HuH-7 (cell line): Measurements from ENCODE around the gene HPSE2.

Experiments used
- DNase-seq: peaks from one replicate; pipeline ENCODE4 v3.0.0; 2011; ENCODE audit warnings: low spot score

Gene HPSE2

DNA sequence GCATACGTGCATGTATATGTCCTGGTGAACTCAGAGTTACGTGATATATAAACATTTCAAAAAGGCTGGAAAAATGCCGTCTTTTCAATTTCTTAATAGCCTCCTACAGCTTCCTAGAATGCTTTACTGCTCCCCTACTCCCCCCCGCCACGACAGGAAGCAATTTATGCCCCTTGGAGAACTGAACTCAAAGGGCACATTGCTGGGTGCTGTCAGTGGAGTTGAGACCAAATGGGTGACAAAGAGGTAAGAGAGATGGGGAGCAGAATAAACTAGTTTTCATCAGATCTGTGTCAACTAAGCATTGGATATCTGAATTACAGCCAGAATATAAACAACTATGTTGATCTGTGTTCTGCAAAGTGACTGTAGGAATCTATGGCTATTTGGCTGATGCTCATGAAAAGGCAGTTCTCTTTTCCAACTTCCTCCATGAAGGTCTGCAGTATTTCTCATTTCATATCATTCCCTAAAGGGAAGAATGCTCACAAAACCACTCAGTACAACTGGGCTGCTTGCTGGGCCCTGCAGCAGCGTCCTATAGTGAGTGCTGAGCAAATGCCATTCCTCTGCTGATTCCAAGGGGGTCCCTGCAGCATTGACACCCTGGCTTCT, 617.6 kb downstream of the HPSE2 start:
- DNase-seq = no peak

DNA sequence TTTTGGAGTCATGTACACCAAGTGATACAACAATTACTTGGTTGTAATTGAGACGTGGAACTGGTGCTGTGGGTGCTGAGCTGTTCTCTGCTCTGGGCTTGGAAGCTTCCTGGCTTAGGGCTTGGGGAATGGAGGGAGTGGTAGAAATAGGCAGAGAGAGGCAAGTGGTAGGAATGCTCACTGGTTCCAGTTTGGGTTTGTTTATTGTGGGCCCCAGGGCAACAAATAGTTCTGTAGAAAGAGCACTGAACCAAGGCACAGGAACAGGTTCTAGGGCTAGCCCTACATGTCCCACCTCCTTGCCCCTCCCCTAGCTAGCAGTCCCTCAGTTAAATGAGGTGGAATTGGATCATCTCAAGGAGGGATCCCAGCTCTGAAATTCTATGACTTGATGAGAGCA, 622.2 kb downstream of the HPSE2 start:
- DNase-seq = no peak

DNA sequence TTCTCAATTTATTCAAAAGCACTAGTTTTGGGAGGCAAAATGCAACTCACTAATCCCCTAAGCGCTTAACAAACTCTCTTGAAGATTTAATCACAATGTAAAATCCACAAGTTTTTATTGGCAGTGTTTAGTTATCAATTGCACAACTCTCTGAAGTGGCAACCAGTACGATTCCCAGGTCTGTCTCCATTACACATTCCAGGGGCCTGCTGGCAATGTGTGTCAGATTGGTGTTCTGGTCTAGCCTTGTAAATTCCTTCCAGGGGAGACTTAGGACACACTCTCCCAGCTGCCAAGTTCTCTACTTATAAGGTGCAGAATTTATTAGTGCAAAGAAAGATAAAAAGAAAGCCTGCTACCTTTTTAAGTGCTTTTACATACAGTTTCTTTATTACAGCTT, 624.2 kb downstream of the HPSE2 start:
- peak; percentile 29 for DNase-seq

DNA sequence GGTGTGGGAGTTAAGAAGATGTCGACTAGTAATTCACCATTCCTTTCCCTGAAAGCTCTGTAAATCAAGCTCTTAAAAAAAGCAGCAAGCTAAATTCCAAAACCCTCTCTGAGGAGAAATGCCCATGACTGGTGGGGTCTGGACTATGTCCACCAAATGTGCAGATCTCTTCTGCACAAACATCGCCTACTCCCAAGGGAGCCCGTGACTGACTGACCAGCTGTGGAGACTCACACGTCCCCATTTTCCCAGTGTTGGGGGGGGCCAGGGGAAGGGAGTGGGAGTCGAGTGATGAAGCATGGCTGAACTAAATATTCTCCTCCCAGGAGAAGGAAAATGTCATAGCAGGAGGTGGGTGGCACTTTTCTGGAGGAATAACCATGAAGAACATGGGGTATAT, 624.8 kb downstream of the HPSE2 start:
- no peak for DNase-seq

DNA sequence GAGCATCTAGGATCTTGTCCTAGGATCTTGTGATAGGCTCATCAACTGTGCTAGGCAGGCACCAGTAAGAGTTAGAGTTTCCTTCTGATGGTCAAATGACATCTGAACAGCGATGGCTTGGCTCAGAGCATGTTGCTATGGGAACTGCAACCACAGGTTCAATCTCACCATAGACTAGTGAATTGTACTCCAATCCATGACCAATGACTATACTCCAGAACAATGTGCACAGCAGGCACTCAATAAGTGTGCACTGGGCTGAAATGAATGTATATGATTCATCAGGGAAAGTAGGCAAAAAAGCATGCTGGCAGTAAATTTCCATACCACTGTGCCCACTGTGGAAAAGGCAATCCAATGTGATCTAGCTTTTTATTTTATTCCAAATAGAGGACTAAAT, 625.4 kb downstream of the HPSE2 start:
- DNase-seq = no peak

DNA sequence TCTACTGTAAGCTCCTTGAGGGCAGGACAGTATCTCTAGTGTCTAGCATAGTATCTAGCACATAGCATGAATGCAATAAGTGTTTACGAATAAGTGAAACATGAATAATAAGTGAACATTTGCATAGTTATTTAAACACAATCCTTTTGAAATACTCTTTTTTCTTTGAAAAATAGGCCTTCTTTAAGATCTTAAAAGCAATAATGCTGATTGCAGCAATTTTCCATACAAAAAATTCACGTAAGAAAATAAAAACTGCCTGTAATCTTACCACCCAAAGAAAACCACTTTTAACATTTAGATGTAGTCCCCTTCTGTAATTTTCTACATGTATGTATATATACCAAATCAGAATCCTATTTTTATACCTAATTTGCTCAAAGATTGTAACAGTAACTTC, 626.4 kb downstream of the HPSE2 start:
- no peak for DNase-seq

DNA sequence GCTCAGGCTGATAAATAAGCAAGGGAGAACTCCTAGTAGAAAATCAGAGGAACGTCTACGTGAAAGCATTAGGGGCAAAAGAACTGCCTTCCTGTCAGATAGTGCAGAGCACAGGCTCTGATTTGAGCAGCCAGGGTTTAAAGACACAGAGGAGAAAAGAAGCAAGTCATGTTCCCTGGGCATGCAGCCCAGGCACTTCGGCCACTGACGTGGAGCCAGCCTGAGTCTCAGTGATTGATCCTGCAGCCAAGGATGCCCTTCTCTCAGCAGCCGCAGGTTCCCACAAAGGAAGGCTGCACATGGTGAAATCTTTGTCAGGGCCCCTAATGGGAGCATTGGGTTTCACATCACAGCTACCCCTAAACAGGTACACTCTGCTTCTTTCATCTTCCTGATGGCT, 627.2 kb downstream of the HPSE2 start:
- no peak for DNase-seq

DNA sequence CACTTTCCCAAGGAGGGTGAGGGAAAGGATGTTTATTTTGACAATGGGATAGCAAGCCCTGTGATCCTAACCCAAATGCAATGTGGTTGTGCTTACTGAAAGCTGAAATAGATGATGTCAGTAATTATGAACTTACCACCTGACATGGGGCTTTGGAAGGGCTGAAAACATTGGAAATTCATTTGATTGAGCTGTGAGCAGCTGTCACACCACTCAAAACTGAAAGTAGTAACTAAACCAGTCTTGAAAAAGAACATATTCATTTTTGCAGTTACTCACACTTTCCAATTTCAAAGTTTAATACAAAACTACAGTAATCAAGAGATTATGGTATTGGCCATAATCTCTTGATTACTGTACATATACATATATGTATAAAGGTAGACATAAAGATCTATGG, 633.4 kb downstream of the HPSE2 start:
- no peak for DNase-seq

DNA sequence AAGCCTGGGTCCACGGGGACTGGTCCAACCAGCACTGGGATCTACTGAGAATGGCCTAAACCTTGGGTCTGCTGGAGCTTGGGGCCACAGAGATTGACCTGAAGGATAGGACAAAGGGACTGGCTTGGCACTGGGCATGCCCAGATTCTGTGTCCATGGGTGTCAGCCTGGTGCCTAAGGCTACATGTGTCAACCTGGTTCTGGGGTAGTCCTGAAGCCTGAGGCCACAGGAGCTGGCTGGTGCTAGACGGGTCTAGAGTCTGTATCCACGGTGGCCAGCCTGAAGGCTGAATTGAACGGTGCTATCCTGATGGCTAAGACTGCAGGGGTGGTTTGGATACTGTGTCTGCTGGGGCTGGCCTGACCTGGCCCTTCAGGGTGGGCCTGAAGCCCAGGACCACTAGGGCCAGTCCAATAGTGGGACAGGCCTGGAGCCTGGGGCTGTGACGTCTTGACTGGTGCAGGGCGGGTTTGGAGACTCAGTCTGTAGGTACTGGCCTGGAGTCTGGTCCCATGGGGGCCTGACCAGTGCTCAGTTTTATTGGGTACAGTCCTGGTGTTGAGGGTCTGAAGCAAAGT, 636.5 kb downstream of the HPSE2 start:
- no peak for DNase-seq

DNA sequence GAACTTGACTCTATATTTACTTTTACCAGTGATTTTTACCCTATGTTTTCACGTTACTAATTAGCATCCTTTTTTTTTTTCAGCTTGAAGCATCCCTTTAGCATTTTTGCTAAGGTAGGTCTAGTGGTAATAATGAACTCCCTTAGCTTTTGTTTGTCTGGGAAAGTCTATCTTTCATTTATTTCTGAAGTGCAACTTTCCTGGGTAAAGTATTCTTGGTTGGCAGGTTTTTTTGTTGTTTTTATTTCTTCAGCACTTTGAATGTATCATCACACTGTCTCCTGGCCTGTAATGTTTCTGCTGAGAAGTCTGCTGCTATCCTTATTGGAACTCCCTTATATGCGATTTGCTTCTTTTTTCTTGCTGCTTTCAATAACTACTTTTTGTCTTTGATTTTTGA, 639.2 kb downstream of the HPSE2 start:
- no peak for DNase-seq

DNA sequence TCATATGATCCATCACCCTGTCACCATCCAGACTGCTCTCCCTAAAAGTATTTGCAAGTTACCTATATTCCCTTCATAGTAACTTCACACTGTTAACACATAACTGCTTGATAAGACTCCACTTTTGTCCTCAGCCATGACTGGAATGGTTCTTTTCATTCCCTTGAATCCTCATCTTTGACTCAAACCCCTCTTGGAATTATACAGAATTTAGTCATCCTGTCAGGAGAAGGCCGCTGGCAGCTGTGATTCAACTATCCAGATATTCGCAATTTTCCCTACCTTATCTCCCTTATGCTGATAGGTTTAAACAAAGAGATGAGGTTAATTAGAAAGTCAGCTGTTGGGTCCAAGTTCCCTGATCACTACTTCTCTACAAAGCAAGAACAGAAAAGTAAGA, 646.0 kb downstream of the HPSE2 start:
- no peak for DNase-seq

DNA sequence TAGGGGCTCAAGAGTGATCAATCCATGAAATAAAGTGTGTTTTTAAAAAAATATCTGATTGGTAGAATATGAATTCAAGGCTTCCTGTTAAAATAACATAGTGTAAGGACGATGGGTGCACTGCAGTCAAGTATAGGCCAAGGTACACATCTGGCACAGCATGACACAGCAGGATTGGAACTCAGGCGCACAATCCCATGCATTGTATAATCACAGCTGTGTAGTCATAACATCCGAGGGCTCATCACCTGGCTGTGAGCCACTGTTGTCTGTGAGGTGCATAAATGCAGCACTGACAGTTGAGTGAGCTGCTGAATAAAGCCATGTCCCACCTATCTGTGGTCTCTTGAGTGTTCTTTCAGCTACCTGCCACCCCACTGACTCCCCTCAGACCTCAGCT, 646.6 kb downstream of the HPSE2 start:
- DNase-seq = no peak

DNA sequence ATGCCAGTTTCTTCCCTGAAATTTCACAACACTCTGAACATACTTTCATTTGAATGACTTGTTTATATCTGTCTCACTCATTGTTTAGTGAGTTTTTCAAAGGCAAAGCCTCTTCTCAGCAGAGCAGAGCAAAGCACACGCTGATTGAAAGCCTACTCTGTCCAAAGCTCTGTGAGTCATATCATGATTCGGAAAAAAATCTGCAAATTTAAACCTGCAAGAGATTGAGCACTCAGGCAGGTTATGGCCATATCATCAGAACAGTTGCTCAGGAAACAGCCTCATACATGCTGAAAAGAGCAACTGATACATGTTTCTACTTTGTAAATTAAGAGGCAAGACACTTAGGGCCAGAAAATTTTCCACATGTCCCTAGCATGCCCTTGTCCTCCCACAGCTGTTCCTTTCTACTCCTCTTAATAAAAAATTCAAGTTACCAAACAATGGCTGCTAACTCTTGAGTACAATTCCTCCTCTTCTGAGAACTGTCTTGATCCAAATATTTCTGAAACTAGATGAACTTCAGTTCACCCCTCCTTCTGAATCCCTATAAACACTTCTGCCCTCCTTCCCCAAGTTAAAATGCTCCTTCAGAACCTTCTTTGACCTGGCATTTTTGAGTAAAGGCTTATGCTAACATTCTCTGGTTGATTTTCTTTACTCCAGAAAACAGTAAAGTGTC, 648.4 kb downstream of the HPSE2 start:
- DNase-seq = no peak

DNA sequence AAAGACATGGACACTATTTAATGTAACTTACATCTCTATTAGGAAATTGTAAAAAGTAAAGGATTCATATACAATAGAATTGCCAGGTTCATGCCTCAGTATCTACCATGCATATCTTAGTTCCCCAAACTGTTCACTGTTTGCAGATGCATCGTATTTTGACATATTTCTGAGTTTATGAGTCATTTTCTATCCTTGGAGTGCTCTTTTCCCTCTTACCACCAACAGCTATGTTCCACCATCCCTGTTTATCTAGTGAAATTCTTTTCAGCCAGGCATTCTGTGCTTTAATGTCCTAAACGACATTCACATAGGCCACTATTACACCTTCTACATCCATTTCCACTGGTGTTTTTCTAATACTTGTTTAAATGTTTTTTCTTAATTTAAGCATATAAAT, 649.6 kb downstream of the HPSE2 start:
- no peak for DNase-seq

DNA sequence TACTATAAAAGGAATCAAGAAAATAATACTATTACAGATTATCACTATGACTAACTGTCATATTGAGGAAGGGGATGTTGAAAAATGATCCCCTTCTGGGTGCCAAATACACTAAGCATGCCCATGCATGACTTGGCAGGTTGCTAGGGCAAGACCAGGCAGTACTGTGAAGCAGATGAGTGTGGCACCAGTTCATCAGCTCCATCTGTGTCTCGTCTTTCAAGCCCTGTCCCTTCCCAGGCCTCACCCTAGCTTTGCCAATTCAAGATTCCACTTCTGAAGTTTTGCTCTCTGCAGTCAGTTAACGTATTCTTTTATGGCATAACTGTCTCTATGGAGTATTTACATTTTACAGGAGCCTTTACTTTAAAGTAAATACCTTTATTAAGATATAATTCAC, 653.3 kb downstream of the HPSE2 start:
- DNase-seq = no peak

DNA sequence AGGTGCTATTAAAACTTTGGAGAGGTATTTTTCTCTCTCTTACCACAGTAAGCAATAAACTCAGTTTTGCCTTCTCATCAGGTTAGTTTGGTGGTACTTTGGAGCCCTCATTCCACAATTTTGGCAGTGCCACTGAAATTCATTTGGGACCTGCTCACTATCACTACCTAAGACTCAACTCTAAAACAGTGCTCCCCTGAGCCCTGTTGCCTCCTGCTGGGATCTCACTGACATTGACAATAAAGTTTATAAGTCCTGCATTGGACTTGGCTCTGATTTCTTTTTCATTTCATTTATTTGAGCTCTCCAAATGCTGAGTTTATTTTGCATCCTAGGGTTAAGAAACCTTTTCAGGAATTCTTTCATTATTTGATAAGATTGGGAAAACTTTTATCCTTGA, 658.1 kb downstream of the HPSE2 start:
- no peak for DNase-seq

DNA sequence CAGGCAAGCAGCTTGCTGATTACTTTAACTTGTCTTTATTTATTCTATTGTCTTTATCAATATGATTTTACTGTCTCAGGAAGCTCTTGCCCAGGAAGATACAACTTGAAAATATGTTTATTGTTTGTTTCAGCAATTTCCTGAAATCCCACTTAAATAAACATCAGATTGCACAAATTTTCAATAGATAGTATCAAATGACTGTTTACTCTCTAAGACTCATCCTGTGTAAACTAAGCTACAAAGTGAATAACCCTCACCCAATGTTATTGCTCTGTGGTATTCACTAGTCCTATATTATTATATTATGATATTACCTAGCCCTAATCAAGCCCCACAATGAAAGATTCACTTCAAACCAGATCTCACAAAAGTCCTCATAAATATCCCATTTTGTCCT, 658.5 kb downstream of the HPSE2 start:
- no peak for DNase-seq

DNA sequence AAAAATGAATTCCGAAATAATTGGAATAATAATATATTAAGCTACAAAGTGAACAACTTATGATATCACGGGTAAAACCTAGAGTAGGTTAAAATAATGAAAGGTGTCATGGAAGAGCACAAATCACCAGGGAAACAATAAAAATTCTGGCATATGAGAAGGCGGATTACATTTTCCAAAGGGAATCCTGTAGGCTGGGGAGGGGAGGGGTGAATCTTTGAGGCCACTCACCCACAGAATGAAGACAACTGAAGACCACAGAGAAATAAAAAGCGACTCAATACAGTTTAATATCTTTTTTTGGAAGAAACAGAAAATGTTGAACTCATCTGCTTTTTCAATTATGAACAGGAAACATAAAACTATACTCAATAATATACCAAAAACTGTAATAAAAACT, 659.6 kb downstream of the HPSE2 start:
- DNase-seq = no peak

DNA sequence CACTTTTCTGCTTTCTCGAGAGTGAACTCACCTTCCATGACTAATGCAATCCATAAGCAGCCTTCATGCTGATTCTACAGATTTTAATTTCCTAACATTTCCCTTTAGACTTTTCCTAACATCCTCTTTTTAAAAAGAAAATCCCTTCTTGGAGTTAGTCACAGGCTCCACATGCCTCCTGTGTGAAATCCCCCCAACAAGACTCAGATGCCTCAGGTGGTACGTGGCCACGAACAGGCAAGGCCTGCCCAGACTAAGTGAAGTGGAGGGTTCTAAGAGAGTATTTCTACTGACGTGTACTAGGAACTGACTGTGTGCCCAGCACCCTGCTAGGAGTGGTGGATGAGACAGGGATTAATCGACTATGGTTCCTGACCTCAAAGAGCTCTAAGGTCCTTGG, 663.1 kb downstream of the HPSE2 start:
- DNase-seq = no peak

DNA sequence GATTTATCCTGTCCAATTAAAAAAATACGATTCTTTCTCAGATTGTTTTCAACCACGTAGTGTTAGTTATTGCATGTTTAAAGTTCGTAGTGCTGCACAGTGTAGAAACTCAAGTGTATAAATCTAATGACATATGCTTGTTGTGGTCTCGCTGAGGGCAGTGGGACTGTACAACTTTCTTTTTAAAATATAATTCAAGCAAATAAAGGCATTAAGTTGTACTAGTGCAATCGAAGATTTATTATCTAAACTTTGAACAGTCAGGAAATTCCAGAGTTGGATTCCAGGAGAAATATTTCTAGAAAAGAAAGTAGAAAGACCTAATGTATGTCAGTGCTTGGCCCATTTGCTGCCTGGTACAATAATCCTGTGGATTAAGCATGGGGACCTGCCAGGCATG, 664.8 kb downstream of the HPSE2 start:
- no peak for DNase-seq

DNA sequence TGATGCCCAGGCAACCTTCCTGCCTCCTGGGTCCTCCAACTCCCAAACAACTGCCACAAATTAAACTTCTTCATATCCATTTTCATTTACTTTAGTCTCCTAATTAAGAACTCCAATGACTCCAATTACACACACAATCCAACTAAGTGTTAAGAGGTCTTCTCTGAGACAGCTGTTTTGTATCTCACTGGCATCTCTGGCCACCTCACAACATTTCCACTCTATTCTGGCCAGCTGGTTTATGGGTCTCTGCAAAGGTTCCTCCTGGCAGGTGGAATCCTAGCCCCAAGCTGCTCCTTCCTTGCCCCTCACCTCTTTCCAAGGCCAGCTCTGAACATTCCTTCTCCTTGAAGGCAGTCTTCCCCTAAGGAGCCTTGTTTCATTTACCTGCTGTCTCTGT, 665.8 kb downstream of the HPSE2 start:
- DNase-seq = no peak

DNA sequence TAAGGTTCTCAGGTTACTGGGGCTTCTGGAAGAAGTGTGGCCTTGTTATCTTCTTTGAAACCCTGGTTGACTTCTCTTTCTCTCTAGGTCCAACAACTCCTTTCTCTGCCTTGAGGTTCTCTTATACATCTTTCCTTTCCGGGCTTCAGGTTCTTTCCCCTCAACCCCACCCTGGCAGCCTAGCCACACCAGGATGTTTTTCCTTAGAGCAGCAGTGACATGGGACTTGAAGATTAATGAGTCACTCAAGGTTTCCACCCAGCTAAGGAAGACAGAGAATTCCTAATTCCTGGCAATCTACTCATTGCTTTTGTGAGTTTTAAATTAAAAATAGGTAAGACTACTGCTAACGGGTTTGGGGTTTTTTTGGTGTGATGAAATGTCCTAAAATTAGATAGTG, 667.1 kb downstream of the HPSE2 start:
- no peak for DNase-seq

DNA sequence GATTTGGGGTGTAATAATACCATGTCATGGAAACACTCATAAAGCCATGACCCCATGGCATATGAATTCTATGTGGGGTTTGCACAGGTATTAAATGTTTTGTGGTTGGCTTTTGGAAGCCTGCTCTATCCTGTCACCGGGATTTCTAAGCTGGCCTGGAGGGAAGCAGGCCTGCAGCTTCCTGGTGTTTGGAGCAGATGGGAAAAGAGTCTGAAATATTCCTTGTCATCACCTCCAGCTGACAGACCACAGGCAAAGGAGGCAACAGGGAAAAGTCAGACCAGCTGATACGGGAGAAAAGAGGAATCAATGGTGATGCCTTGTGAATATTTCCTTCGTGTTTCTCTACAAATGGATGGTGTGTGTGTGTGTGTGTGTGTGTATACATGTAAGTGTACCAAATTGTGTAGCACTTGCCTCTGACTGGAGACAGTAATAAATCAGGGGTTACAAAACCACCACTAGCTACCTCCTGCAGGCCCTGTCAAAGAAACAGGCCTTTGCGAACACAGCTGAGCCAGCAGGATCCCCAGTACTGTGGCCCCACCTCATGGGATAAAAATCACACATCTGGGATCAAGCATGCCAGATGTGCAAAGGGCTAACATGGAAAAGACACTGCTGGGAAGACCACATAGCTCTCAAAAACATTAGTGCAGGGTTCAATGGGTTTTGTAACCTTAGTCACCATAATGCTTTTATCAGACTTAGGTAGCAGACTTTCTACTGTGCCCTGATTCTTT, 668.1 kb downstream of the HPSE2 start:
- DNase-seq = no peak
